ENCODE measurements around the gene LLGL2.

Gene LLGL2

GRCh38 chr17:75523647-75524046, 1.9 kb upstream of the LLGL2 start:
- no peak for DNase-seq (ENCODE audit: low read depth)

GRCh38 chr17:75524269-75524969, 1.1 kb upstream of the LLGL2 start:
- DNase-seq (ENCODE audit: low read depth) = no peak

- no peak for DNase-seq (ENCODE audit: low read depth)
These were observed 483 bp downstream of the LLGL2 start for GRCh38 chr17:75525806-75526554.

GRCh38 chr17:75526555-75527270, 1.2 kb downstream of the LLGL2 start:
- no peak for DNase-seq (ENCODE audit: low read depth)

GRCh38 chr17:75530837-75531720, 5.6 kb downstream of the LLGL2 start:
- no peak for DNase-seq (ENCODE audit: low read depth)

- DNase-seq (ENCODE audit: low read depth) = no peak
These were observed 6.2 kb downstream of the LLGL2 start for GRCh38 chr17:75531721-75532072.

GRCh38 chr17:75535119-75535537, 9.6 kb downstream of the LLGL2 start:
- peak; percentile 54 for DNase-seq (ENCODE audit: low read depth)

GRCh38 chr17:75535871-75536270, 10.4 kb downstream of the LLGL2 start:
- DNase-seq (ENCODE audit: low read depth) = no peak

GRCh38 chr17:75536366-75536765, 10.9 kb downstream of the LLGL2 start:
- no peak for DNase-seq (ENCODE audit: low read depth)

GRCh38 chr17:75539967-75540729, 14.7 kb downstream of the LLGL2 start:
- DNase-seq (ENCODE audit: low read depth) = no peak

- no peak for DNase-seq (ENCODE audit: low read depth)
These were observed 15.5 kb downstream of the LLGL2 start for GRCh38 chr17:75540923-75541503.

GRCh38 chr17:75542229-75542628, 16.7 kb downstream of the LLGL2 start:
- DNase-seq (ENCODE audit: low read depth) = no peak

- DNase-seq (ENCODE audit: low read depth) = no peak
These were observed 17.3 kb downstream of the LLGL2 start for GRCh38 chr17:75542728-75543336.

GRCh38 chr17:75544250-75544649, 18.8 kb downstream of the LLGL2 start:
- no peak for DNase-seq (ENCODE audit: low read depth)

- no peak for DNase-seq (ENCODE audit: low read depth)
These were observed 20.7 kb downstream of the LLGL2 start for GRCh38 chr17:75546181-75546580.

- DNase-seq (ENCODE audit: low read depth) = no peak
These were observed 21.6 kb downstream of the LLGL2 start for GRCh38 chr17:75547091-75547490.

- no peak for DNase-seq (ENCODE audit: low read depth)
These were observed 23.3 kb downstream of the LLGL2 start for GRCh38 chr17:75548813-75549212.

- DNase-seq (ENCODE audit: low read depth) = no peak
These were observed 24.0 kb downstream of the LLGL2 start for GRCh38 chr17:75549246-75550138.

GRCh38 chr17:75550139-75550465, 24.6 kb downstream of the LLGL2 start:
- no peak for DNase-seq (ENCODE audit: low read depth)

GRCh38 chr17:75551266-75551665, 25.8 kb downstream of the LLGL2 start:
- no peak for DNase-seq (ENCODE audit: low read depth)
